HG03039 (cell line): Measurements from ENCODE around the gene HPD.
A peak's percentile ranks its signal among the peaks of the same experiment; 100 is the strongest.

Experiments
- ATAC-seq: cut with Tn5 transposase; IDR thresholded peaks from one replicate; pipeline ENCODE4 v1.9.1; 2021; ENCODE audit warnings: mild to moderate bottlenecking, moderate library complexity; ENCODE audit not compliant: unreplicated experiment

The HPD gene

DNA sequence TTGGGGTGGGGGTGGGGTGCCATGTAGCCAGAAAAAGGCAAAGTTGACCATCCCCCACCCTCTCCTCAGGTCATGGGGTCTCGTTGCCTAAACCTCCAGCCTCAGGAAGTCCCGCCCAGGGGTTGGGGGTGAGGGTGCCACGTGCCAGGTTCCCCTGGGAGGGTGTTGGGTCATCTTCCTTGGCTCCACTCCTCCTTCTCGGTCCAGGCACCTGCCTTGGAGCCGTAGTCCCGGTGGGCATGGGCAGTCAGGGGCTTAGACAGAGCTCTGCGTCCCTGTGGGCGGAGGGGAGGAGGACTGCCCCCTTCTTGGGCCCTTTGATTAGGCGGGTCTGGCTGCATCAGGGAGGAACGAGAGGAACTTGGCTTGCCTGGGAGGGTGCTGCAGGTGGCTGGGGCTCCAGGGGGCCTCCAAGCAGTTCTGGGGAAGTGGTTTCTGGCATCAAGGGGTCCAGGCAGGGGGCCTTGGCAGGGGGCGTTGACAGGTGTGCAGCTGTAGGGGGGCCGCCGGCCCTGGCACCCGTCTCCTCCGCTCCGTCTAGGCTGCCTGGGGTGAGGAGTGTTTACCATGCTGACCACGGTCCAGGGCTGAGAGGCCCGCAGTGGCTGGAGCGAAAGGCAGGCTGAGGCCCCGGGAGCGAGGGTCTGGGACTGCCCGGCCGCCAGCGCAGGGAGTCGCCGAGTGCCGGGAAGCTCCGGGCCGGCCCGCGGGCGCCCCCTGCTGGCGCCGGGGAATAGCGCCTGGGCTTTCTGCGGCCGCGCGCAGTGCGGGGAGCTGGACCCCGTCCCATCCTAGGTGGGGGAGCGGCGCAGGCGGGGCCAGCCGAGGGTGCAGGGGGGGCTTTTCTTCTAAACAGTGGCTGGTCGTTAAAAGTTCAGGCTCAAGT, 47.0 kb downstream of the HPD start:
- no peak for ATAC-seq

GRCh38 chr12:121810833-121811433, 47.7 kb downstream of the HPD start:
- ATAC-seq = no peak

- no peak for ATAC-seq
Observed at GRCh38 chr12:121810234-121810817, 48.3 kb downstream of the HPD start.

GRCh38 chr12:121809712-121810116, 48.9 kb downstream of the HPD start:
- ATAC-seq = no peak

GRCh38 chr12:121808623-121809022, 50.0 kb downstream of the HPD start:
- no peak for ATAC-seq

DNA sequence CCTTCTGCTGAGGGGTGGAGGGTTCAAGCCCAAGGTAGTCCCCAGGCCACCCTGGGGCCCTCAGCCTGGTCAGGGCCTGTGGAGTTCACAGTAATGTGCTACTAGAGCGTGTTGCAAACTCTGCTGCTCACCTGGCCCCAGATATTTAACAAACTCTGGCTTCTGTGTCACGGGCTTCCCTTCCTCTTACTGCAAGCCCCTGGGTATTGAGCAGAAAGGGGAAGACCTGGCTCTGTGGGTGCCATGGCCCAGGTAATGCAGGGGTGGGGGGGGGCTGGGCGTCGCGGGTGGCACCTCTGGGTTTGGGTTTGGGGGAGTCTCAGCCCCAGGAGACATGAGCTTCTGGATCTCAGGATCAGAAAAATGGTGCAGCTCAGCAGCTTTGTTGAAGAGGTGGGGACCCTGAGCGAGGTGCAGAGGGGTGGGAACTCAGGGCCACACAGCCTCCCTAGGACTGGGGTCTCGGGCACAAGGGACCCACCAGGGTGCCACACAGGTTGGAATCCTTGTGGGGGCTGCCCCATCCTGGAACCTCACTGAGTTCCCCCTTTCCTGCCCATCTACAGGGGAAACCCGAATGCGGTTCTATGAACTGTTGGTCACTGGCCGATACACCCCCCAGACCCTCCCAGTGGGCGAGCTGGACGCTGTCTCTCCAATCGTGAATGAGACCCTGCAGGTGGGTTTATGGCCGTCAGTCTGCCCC, 50.9 kb downstream of the HPD start:
- ATAC-seq = no peak

GRCh38 chr12:121806546-121807423, 51.9 kb downstream of the HPD start:
- ATAC-seq = no peak

DNA sequence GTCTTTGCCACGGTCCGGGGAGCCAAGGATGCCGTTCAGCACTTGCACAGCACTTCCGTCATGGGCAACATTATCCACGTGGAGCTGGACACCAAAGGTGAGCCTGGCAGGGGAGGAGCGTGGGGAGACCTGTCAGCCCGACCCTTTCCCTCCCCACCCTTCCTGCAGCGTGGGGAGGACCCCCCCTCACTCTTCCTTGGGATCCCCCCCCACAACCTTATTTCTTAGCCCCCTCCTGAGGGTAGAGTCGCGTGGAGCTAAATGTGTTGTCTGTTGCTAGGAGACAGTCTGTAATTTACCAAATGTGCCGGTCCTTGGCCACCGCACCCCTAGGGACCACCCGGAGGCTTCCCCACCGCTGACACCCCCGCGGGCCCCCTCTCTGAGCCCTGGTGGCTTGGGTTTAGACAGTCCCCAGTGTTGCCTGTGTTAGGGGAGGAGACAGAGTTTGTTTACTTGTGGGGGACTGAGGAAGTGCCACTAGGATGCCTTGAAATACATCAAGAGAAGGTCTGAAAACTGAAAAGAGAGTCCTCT, 52.6 kb downstream of the HPD start:
- ATAC-seq = no peak

DNA sequence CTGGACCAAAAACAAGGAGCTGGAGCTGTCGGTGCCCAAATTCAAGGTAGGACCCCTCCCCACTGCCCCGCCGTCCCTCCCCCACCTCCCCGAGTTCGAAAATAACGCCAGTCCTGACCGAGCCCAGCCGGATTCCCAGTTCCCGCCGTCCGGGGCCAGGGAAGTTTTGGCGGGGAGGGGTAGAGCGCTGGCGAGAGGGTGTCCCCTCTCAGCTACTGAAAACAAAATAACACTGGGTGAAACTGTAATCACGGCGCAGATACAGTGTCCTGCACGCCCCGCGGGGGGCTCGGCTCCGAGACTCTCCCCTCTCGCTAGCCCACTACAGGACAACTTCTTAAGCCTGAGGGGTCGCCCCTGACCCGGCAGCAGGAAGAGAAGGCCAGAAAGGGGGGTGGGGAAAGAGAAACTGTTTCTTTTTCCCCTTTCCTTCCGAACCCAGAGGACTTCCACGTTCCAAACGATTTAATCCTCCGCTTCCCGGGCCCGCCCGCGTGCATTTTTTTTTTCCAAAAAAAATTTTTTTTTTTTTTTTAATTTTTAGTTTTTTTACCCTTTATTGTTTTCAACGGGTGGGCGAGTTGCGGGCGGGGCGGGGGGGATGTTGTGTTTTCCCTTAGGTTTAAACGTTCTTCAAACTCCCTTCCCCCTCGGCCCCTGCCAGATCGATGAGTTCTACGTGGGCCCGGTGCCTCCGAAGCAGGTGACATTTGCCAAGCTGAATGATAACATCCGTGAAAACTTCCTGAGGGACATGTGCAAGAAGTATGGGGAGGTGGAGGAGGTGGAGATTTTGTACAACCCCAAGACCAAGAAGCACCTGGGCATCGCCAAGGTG, 53.3 kb downstream of the HPD start:
- no peak for ATAC-seq

DNA sequence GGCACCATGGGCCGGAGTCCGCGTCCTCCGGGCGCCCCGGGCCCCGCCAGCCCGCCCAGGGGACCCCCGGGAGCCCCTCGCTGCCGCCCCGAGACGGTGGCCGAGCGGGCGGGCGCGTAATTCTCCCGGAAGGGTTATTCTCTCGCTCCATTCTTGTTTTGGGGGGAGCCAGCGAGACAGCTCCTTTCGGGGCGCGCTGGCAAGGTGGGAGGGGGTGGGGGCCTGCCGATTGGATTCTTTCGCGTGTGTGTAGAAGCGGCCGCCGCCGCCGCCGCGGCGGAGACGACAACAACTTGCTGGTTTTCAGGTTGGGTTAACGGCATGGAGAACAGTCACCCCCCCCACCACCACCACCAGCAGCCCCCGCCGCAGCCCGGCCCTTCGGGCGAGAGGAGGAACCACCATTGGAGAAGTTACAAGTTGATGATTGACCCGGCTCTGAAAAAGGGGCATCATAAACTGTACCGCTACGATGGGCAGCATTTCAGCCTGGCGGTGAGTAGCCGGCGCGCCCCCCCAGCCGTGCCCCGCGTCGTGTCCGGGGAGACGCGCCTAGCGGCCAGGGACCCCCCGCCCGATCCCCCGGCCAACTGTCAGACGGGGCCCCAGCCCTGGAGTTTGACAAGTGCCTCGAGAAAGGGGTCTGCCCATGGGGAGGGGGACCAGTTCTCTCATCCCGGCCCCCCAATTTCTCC, 54.1 kb downstream of the HPD start:
- ATAC-seq = no peak

- ATAC-seq = no peak
Observed at GRCh38 chr12:121803861-121804416, 54.7 kb downstream of the HPD start, which contains the start of gene SETD1B. Gene SETD1B, plus strand, starts transcription at chr12:121804009. Its CDS starts 729 bp downstream, at chr12:121804738.

- ATAC-seq = peak; percentile 30
Observed at GRCh38 chr12:121802843-121803698, 55.6 kb downstream of the HPD start.

GRCh38 chr12:121802485-121802842, 56.2 kb downstream of the HPD start:
- no peak for ATAC-seq

DNA sequence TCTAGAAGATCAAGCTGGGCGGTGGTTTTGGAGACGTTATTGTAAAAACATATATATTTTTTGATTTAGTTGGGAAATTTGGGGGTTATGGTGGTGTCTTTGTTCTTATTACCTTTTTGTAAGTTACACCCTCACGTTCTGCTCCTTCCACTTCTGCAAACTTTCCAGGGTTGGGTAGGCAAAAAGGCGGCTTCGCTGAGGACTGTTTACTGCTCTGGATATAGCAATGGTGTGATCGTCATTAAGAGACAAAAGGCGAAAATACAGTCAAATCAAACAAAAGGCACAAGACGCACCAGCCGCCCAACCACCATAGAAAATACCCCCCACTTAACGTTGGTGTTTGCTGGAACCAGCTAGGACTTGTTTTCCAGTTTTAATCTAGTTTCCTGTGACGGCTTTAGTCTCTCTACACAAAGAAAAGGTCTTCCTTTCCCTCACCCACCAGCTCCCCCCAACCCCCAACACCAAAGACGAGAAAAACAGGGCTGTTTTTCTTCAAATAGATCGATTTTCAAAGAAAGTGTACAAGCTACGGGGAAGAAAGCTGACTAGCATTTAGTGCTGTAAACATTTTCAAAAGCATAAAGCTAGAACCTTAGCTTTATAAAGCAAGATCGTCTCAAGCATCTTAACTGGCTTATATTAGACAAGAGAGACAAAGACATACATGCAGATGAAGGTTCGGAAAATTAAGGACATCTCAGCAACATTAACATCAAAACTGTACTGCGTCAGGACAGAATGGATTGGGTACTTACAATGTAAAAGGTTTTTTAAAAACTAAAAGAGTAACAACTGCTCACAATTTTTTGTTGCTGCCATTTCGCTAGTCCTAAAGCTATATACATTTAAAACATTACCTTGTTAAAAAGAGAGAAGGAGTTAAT, 56.8 kb downstream of the HPD start:
- no peak for ATAC-seq

- ATAC-seq = no peak
Observed at GRCh38 chr12:121800694-121801594, 57.7 kb downstream of the HPD start.
